PFSK-1 (cell line): ENCODE data around the gene RPF1.

Experiments
- POLR2AphosphoS5 ChIP-seq: IDR thresholded peaks from 2 replicates; pipeline ENCODE4 v1.6.1; 2012; ENCODE audit warnings: low read depth, mild to moderate bottlenecking, control low read depth, low read length, moderate library complexity
- SIN3A ChIP-seq: IDR thresholded peaks from 2 replicates; pipeline ENCODE4 v1.6.1; 2012; ENCODE audit warnings: mild to moderate bottlenecking, low read length, moderate library complexity, borderline replicate concordance; ENCODE audit not compliant: insufficient read depth
- TAF1 ChIP-seq: IDR thresholded peaks from 2 replicates; pipeline ENCODE4 v1.6.1; 2012; ENCODE audit warnings: low read length, control low read depth, borderline replicate concordance; ENCODE audit not compliant: insufficient read depth
- TF ChIP-seq, protein P1 (sequence below), 2 experiments: IDR thresholded peaks; 2 replicates each; pipeline versions ENCODE4 v1.6.1 to v1.8.0; 2011 to 2012; ENCODE audit warnings: low read depth in 2 of 2, low read length in 2 of 2, control low read depth in 1 of 2, inconsistent platforms in 1 of 2, mild to moderate bottlenecking in 1 of 2, moderate library complexity in 1 of 2; ENCODE audit not compliant: insufficient read depth in 1 of 2

DNA sequence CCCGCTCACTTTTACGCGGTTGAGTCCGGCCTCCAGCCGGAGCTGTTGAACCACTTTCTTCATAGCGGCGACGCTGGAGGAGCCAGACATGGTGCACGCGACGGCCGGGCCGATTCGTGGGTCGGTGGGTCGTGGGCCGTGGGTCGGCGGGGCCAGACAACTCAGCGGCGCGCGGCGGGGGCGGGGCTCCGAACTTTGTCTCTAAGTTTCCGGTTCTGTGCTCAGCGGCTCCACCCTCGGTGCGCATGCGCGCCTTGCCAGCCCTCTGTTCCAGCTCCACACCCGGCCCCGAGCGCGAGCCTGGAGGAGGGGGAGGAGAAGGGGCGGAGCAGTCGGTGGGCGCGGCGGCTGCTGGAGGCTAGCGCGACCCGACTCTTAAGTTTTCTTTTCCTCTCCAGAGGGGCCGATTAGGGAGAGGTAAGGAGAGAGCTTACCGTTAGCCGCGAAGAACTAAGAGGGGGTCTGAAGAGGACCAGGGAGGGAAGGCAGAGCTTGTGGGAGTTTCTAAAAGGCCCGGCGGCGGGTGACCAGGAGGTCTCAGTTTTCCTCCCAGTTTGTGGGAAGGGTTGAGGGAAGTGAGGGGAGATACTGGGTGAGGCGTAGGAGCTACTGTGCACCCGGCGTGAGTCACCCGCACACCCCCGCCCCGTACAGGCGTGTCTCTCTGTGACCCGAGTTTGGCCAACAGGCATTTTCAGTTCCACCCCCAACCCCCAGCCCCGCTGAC lies 27.1 kb downstream of the RPF1 start, which contains the start of the genes GNG5 and SPATA1:
- TF ChIP-seq TAF1 (peak; percentile 67; the same call in 1 of the 2 replicates), POLR2AphosphoS5 (no peak; the same call in none of the 2 replicates), SIN3A (peak; percentile 25; the same call in 1 of the 2 replicates)
- TF ChIP-seq, protein P1, sequence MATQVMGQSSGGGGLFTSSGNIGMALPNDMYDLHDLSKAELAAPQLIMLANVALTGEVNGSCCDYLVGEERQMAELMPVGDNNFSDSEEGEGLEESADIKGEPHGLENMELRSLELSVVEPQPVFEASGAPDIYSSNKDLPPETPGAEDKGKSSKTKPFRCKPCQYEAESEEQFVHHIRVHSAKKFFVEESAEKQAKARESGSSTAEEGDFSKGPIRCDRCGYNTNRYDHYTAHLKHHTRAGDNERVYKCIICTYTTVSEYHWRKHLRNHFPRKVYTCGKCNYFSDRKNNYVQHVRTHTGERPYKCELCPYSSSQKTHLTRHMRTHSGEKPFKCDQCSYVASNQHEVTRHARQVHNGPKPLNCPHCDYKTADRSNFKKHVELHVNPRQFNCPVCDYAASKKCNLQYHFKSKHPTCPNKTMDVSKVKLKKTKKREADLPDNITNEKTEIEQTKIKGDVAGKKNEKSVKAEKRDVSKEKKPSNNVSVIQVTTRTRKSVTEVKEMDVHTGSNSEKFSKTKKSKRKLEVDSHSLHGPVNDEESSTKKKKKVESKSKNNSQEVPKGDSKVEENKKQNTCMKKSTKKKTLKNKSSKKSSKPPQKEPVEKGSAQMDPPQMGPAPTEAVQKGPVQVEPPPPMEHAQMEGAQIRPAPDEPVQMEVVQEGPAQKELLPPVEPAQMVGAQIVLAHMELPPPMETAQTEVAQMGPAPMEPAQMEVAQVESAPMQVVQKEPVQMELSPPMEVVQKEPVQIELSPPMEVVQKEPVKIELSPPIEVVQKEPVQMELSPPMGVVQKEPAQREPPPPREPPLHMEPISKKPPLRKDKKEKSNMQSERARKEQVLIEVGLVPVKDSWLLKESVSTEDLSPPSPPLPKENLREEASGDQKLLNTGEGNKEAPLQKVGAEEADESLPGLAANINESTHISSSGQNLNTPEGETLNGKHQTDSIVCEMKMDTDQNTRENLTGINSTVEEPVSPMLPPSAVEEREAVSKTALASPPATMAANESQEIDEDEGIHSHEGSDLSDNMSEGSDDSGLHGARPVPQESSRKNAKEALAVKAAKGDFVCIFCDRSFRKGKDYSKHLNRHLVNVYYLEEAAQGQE (IDR thresholded peaks at IDR 0.05; ENCODE audit: insufficient read depth in 1 of 2, low read depth in 2 of 2, low read length in 2 of 2): no peak
